BJ (cell line): ENCODE measurements around the gene TJP2. TPM values are rescaled to one million over a fixed set of nuclear protein-coding genes. Genes with fewer than 3 reads are reported as not detected.
A peak's percentile ranks its signal among the peaks of the same experiment; 100 is the strongest.

ENCODE experiments used
- CTCF ChIA-PET: fragments of 350-600 bp; formaldehyde crosslinking; extraction: SDS; loops from one replicate; lab custom pipeline; 2021; ENCODE audit warnings: antibody characterized with exemption, inconsistent platforms; lab: Yijun Ruan, JAX
- POLR2A ChIA-PET: fragments of 300-600 bp; sonication (Branson Sonifier 250); formaldehyde crosslinking; extraction: SDS; loops from one replicate; lab custom pipeline; 2021; ENCODE audit warnings: antibody characterized with exemption; lab: Charles Lee
- DNase-seq: peaks from one replicate; pipeline ENCODE4 v3.0.0-alpha.2; 2011; ENCODE audit warnings: low read depth
- H3K27me3 ChIP-seq: 2 replicates; pipeline ENCODE4 v1.6.0; 2011; ENCODE audit warnings: low read length; ENCODE audit not compliant: control insufficient read depth, insufficient read depth
- H3K36me3 ChIP-seq: 2 replicates; pipeline ENCODE4 v1.5.1; 2011; ENCODE audit warnings: low read length; ENCODE audit not compliant: control insufficient read depth, insufficient read depth
- H3K4me3 ChIP-seq: 2 replicates; pipeline ENCODE4 v1.5.1; 2011; ENCODE audit warnings: low read depth, mild to moderate bottlenecking, control low read depth, low read length
- polyA plus RNA-seq: library from polyadenylated mRNA; depleted of rRNA; stranded (reverse); fragments of >200 nt; gene quantifications from 2 replicates; pipeline ENCODE4 v1.2.3, GENCODE V29; 2011
- TF ChIP-seq, protein P1 (sequence below): IDR thresholded peaks from 2 replicates; pipeline ENCODE4 v1.5.1; 2011; ENCODE audit warnings: low read depth, mild to moderate bottlenecking, control low read depth, inconsistent platforms, low read length, moderate library complexity; ENCODE audit not compliant: insufficient read depth

Gene TJP2
- polyA plus RNA-seq, 1 experiment, result 5.6 TPM

DNA sequence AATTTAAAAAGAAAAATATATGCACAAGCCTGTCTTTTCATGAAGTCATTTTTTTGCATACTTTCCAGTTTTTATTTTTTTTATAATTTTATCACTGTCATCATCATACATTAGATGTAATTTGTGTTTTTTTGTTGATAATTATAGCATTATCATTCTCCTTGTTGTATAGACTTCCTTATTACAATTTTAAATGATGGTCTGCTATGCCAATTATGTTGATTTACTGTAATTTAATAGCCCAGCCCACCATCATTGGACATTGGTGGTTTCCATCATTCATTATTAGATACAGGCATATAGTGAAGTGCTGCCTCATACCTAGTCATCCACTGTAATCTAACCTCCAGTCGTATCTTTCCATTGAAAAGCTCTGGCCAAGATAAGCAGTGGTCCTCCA, 3.8 kb upstream of the TJP2 start:
- CTCF ChIA-PET, result interaction anchor here (0.7 kb wide), 1 partner anchor 22 kb away, joined by 3 read pairs; no protein-coding TSS in a partner anchor

DNA sequence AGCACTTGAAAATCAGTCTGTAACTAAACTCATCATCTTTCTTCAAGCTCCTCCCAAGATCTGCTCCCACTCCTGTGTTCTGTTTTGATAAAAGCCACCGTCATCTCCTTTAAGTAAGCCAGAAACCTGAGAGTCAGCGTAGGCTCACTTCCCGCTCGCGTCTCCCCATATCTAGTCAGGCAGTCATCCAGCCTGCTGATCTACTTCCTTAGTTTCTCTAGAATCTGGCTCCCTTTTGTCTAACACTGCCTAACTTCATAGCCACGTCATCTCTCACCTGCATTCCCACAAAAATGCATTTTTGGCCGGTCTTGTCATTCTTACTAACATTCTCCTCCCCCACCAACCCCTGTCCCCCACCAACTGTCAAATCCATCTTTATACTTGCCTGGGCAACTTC, 3.0 kb upstream of the TJP2 start:
- H3K27me3 ChIP-seq, result no peaks in the 10 kb centered on the region
- no peak overlapping the region for H3K4me3 ChIP-seq
- ChIA-PET POLR2A (no interaction called here), CTCF (no interaction called here)
- DNase-seq, result no peak
- TF ChIP-seq, protein P1, sequence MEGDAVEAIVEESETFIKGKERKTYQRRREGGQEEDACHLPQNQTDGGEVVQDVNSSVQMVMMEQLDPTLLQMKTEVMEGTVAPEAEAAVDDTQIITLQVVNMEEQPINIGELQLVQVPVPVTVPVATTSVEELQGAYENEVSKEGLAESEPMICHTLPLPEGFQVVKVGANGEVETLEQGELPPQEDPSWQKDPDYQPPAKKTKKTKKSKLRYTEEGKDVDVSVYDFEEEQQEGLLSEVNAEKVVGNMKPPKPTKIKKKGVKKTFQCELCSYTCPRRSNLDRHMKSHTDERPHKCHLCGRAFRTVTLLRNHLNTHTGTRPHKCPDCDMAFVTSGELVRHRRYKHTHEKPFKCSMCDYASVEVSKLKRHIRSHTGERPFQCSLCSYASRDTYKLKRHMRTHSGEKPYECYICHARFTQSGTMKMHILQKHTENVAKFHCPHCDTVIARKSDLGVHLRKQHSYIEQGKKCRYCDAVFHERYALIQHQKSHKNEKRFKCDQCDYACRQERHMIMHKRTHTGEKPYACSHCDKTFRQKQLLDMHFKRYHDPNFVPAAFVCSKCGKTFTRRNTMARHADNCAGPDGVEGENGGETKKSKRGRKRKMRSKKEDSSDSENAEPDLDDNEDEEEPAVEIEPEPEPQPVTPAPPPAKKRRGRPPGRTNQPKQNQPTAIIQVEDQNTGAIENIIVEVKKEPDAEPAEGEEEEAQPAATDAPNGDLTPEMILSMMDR, result no peak
- no peaks in the 10 kb centered on the region for H3K36me3 ChIP-seq

More for the DNA sequence above, 3.8 kb upstream of the TJP2 start:
- DNase-seq, result no peak
- Histone ChIP-seq H3K36me3 (no peaks in the 10 kb centered on the region), H3K27me3 (no peaks in the 10 kb centered on the region), H3K4me3 (no peak overlapping the region)
- TF ChIP-seq, protein P1, result no peak
- POLR2A ChIA-PET, result no interaction called here

DNA sequence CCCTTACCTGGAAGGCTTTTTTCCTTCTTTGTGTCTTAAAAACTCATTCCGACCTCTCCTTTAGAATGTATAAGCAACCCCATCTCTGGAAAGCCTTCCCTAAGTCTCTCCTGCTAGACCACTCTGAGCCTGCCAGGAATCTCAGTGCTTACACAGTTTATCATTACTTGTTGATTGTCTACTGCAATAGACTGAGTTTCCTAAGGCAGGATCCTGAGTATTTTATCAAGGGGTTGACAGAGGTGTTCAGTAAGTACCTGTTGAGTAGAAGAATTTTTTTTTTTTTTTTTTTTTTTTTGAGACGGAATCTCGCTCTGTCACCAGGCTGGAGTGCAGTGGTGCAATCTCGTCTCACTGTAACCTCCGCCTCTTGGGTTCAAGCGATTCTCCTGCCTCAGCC, 2.6 kb upstream of the TJP2 start:
- no peak for DNase-seq
- H3K36me3 ChIP-seq, result no peaks in the 10 kb centered on the region
- ChIA-PET POLR2A (no interaction called here), CTCF (no interaction called here)
- H3K27me3 ChIP-seq, result no peaks in the 10 kb centered on the region
- no peak overlapping the region for H3K4me3 ChIP-seq
- TF ChIP-seq, protein P1, result no peak

DNA sequence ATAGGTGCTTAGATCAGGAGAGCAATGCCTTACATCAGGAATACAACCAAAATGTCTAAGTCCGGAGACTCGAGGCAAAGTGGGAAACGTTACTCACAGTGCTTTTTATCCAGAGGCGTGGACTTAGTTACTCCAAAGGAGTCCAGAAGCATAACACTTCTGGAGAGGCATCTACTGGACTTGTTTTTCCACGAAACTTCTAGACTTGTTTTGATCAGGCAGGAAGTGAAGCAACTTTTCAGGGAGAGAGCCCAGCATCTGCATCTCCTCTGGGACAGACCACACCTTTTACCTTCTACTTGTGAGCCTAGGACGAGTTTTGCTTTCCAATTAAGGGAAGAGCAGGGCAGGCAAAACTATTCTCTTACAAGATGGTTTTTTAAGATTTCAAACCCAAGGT, 1.2 kb upstream of the TJP2 start:
- no peak for DNase-seq
- H3K4me3 ChIP-seq, result no peak overlapping the region
- TF ChIP-seq, protein P1, result no peak
- POLR2A ChIA-PET, result no interaction called here
- no peaks in the 10 kb centered on the region for H3K27me3 ChIP-seq
- no peaks in the 10 kb centered on the region for H3K36me3 ChIP-seq
- CTCF ChIA-PET, result no interaction called here

DNA sequence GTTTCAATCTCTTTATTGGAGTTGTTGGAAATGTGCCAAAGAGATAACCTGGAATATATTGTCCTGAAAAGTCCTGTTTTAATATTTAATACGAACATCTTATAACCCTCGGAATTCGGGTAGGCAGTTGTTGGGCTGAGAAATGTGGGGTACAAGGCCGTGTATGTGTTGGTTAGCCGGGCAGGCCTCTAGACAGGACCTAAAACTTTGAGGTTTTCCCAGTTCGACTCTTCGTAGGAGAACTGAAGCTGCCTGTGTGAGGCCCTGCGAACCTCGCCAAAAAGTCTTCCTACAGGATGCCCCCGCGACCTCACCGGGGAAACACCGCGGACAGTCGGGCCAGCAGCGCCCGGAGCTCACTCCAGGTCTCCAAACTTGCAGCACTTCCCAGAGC, 583 bp upstream of the TJP2 start:
- Histone ChIP-seq H3K4me3 (peak overlapping the region; percentile 48), H3K27me3 (no peaks in the 10 kb centered on the region), H3K36me3 (no peaks in the 10 kb centered on the region)
- TF ChIP-seq, protein P1, result no peak
- POLR2A ChIA-PET, result no interaction called here
- no peak for DNase-seq
- CTCF ChIA-PET, result interaction anchor here (1.1 kb wide), 1 partner anchor 8 kb away, joined by 3 read pairs; no protein-coding TSS in a partner anchor
